SK-N-SH (cell line): ENCODE results near the gene RAB4B.
"Not testable (repeated sequence)": the region's sequence is repeated elsewhere in the genome, so short reads cannot be mapped to it uniquely, and the experiment has no call there.

Experiments used
- CHD2 ChIP-seq: fragments of 150-350 bp; IDR thresholded peaks from 2 replicates; pipeline ENCODE4 v1.6.1; 2018; ENCODE audit warnings: low read length; ENCODE audit not compliant: partially characterized antibody
- CTCF ChIP-seq: fragments of 200-600 bp; sonication (generic); IDR thresholded peaks from 2 replicates; pipeline ENCODE4 v1.6.1; 2017; ENCODE audit warnings: antibody characterized with exemption, mild to moderate bottlenecking, moderate library complexity
- EP300 ChIP-seq, 2 experiments: IDR thresholded peaks; 2 replicates each; pipeline versions ENCODE4 v1.4.0 to v1.6.1; 2012; ENCODE audit warnings: borderline replicate concordance in 1 of 2, low read depth in 1 of 2, low read length in 1 of 2

GRCh38 chr19:40812571-40812970, 34.5 kb downstream of the RAB4B start:
- not testable (repeated sequence) for TF ChIP-seq EP300 (IDR thresholded peaks at IDR 0.05; ENCODE audit: borderline replicate concordance in 1 of 2, low read depth in 1 of 2, low read length in 1 of 2); CTCF; CHD2
